GM19397 (cell line): ENCODE results near the gene SNRPB.
"Not testable (repeated sequence)": the region's sequence is repeated elsewhere in the genome, so short reads cannot be mapped to it uniquely, and the experiment has no call there.

ENCODE experiments used
- ATAC-seq: cut with Tn5 transposase; IDR thresholded peaks from one replicate; pipeline ENCODE4 v1.9.1; 2021; ENCODE audit warnings: mild to moderate bottlenecking, moderate library complexity; ENCODE audit not compliant: unreplicated experiment

Gene SNRPB

DNA sequence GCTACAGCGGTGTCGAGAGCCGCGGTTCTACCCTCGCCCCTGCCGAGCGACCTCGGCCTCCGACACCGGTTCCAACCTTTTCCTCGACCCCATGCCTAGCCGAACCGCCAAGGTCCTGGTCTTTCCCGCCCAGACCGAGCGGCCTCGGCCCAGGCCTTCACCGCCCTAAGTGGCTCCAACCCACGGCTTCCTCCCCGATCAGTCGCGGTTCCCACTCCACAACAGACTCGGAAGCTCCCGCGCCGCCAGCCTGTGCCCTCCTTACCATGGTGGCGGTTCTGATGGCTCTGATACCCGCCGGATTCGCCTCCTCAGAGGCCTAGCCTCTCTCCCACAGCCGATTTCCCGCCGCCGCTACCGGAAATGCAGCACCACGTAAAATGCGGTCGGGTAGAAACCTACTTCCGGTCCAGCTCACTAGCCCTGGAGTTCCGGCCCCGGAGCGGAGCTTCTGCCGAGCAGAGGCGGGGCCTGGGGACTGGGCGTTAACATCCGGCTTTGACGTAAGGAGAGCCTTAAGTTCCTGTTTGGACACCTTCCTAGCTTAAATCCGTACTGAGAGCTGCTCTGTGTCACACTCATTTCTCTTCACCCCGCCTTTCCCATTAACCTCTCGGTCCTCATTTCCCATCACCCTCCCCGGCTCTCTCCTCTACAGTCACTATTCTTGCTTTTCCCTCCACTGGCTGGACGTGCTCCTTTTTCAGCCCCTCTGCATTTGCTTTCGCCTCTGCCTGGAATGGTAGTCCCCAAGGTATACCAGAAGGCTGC is at the start of gene SNRPB:
Gene SNRPB, minus strand, starts transcription at position 367 of the 771 bp plus-strand sequence. Its CDS starts 99 bp downstream, at position 268.
- ATAC-seq, result peak; percentile 93

DNA sequence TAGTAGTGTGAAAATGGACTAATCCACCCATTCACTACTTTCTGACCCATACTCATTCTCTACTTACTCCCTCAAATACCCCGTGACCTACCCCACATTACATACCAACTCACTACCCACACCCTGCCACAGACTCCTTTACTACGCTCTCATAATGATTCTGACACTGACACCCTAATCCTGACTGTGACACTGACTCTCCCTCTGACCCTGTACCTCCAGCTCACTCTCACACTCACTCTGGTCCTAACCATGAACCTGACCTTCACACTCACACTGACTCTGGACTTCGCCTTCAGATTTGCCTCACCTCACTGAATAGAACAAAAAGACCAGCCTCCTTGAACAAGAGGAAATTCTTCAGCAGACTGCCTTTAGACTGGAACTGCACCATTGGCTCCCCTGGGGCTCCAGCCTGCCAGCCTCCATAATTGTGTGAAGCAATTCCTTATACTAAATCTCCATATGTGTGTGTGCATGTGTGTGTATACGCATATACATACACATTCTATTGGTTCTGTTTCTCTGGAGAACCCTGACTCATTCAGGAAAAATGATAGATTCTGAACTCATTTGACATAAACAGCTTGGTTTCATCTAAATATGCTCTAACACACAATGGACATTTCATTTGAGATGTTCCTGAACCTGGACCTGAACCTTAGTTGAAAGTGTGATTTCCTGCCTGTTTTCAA is 48.7 kb upstream of the SNRPB start:
- ATAC-seq, result no peak

DNA sequence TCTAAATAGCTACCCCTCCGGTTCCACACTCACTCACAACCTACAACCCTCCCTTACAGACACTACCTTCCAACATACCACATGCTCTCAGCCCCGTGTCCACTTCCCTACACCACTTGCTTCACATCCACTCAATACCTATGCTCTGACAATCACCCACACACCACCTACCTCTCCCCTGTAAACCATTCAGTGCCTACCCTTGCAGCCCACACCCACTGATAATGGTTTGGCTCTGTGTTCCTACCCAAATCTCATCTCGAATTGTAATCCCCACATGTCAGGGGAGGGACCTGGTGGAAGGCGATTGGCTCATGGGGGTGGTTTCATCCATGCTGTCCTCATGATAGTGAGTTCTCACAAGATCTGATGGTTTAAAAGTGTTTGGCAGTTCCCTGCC is 48.0 kb upstream of the SNRPB start:
- no peak for ATAC-seq

DNA sequence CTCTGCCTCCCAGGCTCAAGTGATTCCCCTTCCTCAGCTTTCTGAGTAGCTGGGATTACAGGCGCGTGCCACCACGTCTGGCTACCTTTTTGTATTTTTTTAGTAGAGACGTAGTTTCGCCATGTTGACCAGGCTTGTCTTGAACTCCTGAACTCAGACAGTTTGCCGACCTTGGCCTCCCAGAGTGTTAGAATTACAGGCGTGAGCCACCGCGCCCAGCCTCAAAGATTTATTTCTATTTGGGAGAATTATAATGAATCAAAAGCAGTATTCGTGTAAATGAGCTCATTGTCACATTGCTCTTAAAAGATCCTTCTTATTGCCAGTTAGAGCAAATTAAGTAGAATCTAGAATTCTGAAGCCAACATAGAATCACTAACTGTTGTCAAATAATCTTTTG is 47.5 kb upstream of the SNRPB start:
- ATAC-seq, result no peak

DNA sequence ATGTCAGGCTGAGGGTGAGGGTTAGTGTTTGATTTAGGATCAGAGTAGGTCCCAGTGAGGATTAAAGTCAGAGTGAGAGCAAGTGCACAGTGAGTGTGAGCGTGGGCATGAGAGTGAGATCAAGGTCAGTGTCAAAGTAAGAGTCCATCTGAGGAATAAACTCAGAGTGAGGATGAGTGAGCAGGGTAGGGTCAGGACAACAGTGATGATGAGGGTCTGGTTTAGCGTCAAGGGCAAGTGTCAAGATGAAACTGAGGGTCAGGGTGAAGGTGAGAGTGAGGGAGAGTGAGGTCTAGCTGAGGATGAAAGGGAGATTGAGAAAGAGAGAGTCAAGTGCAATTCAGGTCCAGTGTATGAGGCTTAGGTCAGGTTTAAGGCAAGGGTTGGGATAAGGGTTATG is 45.8 kb upstream of the SNRPB start:
- no peak for ATAC-seq

DNA sequence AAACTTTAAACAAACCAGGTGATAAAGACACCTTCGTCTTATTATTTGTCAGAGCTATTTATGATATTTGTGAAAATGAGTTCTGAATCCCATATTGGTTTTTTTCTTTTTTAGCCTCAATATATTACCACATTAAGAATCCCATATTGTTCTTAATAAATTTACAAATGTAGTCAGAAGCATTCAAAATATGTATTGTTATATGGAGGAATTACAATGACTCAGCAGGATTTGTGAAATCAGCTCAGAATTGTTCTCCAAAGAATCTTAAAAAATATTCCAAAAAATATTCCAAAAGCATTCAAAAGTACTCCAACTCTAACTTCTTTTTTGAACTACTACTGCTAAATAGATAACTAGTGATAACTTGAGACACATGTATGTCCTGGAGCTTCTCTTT is 44.6 kb upstream of the SNRPB start:
- ATAC-seq, result no peak

DNA sequence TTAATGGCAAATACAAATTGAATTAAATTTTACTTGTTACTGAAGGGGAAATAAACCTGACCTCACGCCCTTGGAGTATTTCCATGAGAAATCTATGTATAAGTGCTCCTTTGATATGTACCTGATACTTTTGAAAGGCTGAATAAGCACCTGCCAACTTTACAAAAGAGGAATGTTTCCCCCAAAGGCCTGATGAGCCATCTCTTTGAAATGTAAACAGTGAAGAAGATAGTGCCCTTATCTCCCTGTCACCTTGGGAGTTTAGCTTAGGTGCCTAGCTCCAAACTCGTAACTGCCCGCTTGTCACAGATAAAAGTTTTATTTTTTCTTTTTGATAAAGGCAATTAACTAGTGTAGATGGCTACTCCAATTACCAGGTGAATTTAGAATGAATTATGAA is 39.2 kb upstream of the SNRPB start:
- no peak for ATAC-seq

DNA sequence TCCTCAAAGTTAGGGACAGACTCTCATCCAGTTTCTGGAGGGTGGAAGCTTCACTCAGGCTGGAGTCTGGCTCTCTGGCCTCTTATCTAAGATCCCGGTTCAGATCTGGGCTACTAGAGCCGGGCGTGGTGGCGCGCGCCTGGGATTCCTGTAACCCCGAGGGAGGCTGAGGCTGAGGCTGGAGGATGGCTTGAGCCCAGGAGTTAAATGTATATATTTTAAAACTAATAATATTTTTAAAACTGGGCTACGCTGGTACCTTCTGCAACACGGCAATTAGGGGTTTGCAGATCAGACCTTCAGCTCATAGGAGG is 38.8 kb upstream of the SNRPB start:
- ATAC-seq, result no peak

DNA sequence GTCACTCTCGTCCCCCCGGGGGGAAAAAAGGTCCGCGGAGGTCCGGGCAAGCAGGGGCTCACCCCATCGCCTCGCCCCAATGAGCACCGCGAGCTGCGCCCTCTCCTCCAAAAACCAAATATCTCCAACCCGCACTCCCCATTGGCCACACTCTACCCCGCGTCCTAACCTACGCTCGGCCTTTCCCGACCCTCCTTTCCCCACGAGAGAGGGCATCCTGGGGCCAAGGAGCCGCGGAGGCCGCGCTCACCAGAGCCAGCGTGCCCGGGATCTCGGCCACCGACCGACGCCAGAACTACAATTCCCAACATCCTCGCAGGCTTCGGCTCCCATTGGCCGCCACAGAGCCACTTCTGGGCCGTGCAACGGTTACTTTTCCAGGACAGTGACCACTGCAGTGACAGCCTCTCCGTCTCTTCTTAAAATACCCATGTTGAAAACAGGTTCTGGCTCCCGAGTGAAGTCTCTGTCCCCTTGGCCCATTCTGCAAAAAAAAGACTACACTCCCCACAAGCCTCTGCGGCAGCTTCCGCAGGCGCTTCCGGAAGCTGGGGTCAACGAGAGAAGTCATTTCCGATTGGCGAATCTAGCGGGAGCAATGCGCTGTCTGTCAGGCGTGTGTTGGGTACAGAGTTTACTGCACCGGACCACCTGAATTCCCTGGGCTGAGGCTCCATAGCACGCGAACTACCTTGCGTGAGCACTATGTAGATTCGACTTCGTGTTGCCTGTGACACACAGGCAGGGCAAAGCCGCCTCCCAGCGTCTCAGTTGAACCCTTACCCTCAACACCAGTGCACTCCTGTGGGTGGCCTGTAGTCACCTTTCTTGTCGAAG is 38.3 kb upstream of the SNRPB start, which contains the start of gene ZNF343:
Gene ZNF343, minus strand, starts transcription at position 285 of the 837 bp plus-strand sequence. CDS start 15,020 bp downstream, outside the sequence.
- ATAC-seq, result peak; percentile 95

DNA sequence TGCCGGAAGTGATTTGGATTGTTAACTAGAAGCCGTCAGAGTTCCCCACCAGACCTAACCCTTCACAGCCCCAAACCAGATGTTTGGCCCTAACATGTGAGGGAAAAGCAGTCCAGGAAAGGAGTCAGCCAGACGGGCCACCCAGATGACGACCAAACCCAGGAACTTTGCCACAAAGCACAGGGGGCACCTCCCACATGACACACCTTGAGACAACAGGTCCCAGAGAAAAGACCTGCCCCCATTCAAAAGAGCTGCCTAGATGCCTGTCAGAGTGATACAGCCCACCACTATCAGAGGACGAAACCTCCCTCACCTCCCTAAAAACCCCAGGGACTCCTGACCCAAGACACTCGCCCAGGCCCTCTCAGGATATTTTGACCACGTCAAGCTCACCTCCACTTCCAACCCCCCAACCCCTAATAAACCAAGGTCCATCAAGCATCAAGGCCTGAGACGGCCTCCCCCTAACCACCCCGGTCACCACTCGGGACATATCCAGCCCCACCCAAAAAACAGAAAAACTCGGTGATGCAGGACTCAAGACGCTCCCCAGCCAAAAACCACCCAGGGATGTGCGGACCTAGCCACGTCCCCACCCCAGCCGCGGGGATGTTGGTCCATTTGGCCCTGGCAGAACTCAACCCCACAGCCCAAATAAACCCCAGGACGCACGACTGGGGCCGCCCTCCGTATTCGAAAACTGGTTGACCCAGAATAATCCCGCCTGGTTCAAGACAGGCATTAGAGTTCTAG is 37.5 kb upstream of the SNRPB start:
- no peak for ATAC-seq

DNA sequence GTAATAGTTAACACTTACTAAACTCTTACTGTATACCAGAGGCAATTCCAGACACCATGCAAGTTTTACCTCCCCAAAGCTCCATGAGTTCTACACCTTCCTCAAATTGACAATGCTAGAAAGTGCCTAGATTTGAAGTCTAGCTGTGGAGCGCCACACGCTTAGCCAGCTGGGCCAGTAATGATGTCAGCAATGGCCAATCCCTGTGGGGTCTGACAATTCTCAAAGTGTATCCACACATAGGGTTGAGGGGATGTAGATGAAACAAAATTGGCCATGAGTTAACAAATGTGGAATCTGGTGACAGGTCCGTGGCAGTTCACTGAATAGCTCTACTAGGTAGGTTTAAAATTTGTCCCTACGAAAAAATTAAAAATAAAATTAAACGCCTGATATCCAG is 36.9 kb upstream of the SNRPB start:
- no peak for ATAC-seq

DNA sequence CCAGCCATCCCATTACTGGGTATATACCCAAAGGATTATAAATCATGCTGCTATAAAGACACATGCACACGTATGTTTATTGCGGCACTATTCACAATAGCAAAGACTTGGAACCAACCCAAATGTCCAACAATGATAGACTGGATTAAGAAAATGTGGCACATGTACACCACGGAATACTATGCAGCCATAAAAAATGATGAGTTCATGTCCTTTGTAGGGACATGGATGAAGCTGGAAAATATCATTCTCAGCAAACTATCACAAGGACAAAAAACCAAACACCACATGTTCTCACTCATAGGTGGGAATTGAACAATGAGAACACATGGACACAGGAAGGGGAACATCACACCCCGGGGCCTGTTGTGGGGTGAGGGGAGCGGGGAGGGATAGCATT is 35.8 kb upstream of the SNRPB start:
- not testable (repeated sequence) for ATAC-seq

DNA sequence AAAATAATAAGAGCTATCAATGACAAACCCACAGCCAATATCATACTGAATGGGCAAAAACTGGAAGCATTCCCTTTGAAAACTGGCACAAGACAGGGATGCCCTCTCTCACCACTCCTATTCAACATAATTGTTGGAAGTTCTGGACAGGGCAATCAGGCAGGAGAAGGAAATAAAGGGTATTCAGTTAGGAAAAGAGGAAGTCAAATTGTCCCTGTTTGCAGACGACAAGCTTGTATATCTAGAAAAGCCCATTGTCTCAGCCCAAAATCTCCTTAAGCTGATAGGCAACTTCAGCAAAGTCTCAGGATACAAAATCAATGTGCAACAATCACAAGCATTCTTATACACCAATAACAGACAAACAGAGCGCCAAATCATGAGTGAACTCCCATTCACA is 34.2 kb upstream of the SNRPB start:
- ATAC-seq, result not testable (repeated sequence)

DNA sequence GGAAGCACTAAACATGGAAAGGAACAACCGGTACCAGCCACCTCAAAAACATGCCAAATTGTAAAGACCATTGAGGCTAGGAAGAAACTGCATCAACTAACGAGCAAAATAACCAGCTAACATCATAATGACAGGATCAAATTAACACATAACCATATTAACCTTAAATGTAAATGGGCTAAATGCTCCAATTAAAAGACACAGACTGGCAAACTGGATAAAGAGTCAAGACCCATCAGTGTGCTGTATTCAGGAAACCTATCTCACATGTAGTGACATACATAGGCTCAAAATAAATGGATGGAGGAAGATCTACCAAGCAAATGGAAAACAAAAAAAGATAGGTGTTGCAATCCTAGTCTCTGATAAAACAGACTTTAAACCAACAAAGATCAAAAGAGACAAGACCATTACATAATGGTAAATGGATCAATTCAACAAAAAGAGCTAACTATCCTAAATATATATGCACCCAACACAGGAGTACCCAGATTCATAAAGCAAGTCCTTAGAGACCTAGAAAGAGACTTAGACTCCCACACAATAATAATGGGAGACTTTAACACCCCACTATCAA is 32.3 kb upstream of the SNRPB start:
- ATAC-seq, result not testable (repeated sequence)

DNA sequence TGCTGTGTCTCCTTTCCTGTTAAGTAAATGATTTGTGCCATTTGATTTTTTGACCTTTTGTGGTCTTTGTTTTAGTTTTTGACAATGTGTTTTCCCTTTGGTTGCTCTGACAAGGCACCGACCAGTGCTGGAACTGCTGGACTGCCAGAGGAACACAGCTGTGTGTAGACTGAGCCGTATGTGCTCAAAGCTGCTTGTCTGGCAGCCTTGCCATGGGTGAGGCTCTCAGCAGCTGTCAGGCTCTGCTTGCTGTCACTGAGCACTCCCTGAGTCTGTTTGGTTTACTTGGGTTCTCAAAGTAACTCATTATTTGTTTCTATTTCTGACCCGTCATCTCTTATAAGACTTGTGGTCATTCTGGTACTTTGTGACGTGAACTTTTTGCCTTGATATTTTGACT is 15.1 kb upstream of the SNRPB start:
- ATAC-seq, result no peak

DNA sequence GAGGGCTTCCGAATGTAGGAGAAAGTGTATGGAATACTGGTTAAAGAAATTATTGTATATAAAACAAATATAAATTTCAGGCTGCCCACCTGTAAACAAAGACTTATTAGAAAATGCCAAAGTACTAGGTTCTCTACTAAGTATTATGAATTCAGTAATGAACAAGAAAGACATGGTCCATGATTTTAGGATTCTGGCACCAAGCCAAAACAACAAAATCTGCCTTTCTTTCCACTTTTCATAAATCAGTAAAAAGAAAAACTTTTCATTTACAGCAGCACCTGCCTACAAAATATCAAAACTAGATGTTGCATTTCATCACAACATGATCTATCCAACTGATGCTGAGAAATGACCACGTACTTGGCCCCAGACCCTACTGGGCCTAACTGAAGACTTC is 14.5 kb upstream of the SNRPB start:
- no peak for ATAC-seq

DNA sequence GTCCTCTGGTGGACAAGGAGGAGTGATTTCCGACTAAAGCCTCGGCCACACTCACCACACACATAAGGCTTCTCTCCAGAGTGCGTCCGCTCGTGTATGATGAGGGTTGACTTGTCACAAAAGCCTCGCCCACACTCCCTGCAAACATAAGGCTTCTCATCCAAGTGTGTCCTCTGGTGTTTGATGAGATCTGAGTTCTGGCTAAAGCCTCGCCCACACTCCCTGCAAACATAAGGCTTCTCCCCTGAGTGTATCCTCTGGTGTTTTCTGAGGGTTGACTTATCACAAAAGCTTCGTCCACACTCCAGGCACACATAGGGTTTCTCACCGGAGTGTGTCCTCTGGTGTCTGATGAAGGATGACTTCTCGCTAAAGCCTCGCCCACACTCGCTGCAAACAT is 12.9 kb upstream of the SNRPB start:
- ATAC-seq, result no peak

DNA sequence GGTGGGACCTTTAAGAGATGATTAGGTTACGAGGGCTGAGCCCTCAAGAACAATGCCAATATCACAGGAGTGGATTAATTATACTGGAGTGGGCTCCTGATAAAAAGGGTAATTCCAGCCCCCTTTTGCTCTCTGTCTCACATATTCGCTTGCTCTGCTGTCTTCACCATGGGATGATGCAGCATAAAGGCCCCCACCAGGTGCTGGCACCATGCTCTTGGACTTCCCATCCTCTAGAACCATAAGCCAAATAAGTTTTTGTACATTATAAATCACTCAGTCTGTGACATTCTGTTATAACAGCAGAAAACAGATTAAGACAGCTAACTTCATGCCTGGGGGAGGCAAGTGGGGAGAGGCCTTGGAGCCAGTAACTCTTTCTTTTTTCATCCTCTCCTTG is 9.8 kb upstream of the SNRPB start:
- ATAC-seq, result no peak

DNA sequence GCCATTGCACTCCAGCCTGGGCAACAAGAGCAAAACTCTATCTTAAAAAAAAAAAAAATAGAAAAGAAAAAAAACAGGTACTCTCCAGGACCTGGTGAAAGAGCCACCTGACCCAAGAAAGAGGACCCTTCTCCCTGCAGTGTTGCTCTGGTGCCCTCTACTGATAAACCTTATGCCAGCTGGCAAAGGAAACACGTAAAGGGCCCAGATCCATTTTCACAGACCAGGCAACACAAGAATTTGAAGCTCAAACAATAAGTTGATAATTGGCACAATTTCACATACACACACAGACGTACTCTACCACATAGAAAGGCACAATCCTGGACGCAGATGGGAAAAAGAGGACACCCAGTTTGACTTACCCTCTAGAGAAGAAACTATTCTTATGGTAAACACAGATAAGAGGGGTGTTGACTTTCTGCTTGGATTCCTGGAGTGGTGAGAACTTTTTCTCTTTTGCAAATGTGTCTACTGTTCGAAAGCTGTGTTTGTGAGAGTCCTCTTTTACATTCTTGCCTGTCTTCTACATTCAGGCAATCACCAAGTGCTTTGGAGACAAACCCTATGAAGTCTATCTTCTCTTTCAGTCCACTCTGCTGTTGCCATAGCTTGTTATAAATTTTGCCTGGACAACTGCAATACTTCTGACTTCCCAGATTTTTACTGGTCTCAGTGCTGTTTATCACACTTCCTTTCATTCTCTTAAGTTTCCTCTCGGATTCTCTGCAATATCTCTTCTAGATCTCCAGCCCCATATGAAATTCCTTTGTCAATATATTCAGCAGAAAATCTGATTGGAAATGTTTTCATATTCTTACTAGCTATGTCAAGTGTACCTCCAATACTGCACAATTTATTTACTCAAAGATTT is 6.4 kb upstream of the SNRPB start:
- no peak for ATAC-seq
